ENCODE data around the gene USP13. TPM values are rescaled to one million over a fixed set of nuclear protein-coding genes. Genes with fewer than 3 reads are reported as not detected.

Gene USP13
- total RNA-seq, 6 experiments from 2014 or later = 6.0 to 11.1 (median 6.9) TPM

DNA sequence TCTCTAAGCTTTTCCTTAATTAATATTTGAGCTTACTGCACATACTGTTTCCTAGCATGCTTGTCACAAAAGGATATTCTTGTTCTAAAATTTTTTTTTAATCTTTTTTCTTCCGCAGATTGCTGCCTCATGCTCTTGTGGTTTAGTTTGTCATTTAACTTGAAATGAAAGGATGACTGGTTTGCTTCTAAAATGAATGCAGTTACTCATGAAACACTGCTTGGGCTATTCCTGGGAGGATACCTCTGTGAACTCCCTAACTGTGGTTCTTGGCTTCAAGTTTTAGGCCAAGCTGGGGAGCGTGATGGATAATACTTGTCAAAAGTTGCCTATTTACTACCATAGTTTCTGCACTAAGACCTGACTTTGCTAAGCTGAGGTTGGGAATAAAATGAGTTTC, 64.0 kb downstream of the USP13 start:
- no peak for TF ChIP-seq POLR2A (IDR thresholded peaks at IDR 0.05)
- intact Hi-C loops (cut with DNase I) = no loop called here
- Histone ChIP-seq H3K36me3 (peaks cover 0 to 2% (median 0%) of the 10 kb centered on the region in 4 donors), H3K9me3 (no peaks in the 10 kb centered on the region), H3K4me3 (no peak overlapping the region), H3K27me3 (no peaks in the 10 kb centered on the region), H3K27ac (no peak overlapping the region), H3K4me1 (no peaks in the 10 kb centered on the region)
- 92% methylated on average over 2 of the region's 2 CpGs for WGBS (ENCODE audit: insufficient coverage, low coverage, low lambda C conversion rate, missing lambda C conversion rate)
- ATAC-seq = no peak
- DNase-seq = no peak

- TF ChIP-seq POLR2A (IDR thresholded peaks at IDR 0.05) (no peak), CTCF (IDR thresholded peaks at IDR 0.05) (no peak)
- H3K27ac ChIP-seq = no peak overlapping the region
- no peak overlapping the region for H3K4me3 ChIP-seq
- H3K9me3 ChIP-seq = no peaks in the 10 kb centered on the region
- H3K36me3 ChIP-seq = peaks cover 0 to 2% (median 0%) of the 10 kb centered on the region in 4 donors
- H3K4me1 ChIP-seq = no peaks in the 10 kb centered on the region
- intact Hi-C loops (cut with DNase I) = no loop called here
- ATAC-seq (no peak), DNase-seq (no peak)
- 89% methylated on average over 1 of the region's 1 CpG for WGBS (ENCODE audit: insufficient coverage, low coverage, low lambda C conversion rate, missing lambda C conversion rate)
- no peaks in the 10 kb centered on the region for H3K27me3 ChIP-seq
Measured at GRCh38 chr3:179717219-179717618, 64.4 kb downstream of the USP13 start.

DNA sequence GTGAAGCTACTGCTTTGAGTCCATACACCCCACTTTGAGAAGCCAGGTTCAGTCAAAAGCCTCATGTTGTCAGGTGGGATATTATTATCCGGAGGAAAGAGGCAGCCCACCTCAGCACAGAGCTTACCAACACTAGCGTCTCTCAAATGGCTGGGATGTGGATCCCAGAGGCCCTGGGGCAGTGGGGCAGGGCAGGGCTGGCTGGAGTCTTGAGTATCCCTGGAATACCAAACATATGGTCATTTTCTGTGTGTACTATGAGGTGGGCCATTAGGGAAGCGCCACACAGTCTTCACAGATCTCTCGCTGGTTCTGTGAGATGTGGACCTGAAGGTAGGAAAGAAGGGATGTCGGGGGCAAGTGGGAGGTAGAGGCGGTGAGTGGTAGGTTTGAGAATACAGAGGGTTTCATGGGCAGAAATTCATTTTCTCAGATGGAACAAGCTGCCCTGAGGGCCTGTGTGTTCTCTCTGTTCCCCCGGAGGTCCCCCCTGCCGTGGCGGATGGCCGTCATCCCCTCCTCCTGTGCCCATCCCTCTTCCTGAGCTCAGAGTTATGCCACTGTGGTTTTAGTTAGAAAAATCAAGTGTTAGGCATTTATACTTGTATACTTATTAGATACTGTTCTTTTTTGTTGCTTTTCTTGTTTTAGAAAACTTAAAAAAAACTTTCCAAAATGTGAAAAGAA, 66.4 kb downstream of the USP13 start:
- Histone ChIP-seq H3K4me3 (no peak overlapping the region), H3K27me3 (no peaks in the 10 kb centered on the region), H3K36me3 (peaks cover 0 to 2% (median 0%) of the 10 kb centered on the region in 4 donors), H3K9me3 (no peaks in the 10 kb centered on the region), H3K27ac (no peak overlapping the region), H3K4me1 (no peaks in the 10 kb centered on the region)
- TF ChIP-seq CTCF (IDR thresholded peaks at IDR 0.05) = no peak
- TF ChIP-seq POLR2A (IDR thresholded peaks at IDR 0.05) = no peak
- WGBS (ENCODE audit: insufficient coverage, low coverage, low lambda C conversion rate, missing lambda C conversion rate) = 89% methylated on average over 7 of the region's 10 CpGs
- no peak for ATAC-seq
- no peak for DNase-seq
- intact Hi-C loops (cut with DNase I) = no loop called here

DNA sequence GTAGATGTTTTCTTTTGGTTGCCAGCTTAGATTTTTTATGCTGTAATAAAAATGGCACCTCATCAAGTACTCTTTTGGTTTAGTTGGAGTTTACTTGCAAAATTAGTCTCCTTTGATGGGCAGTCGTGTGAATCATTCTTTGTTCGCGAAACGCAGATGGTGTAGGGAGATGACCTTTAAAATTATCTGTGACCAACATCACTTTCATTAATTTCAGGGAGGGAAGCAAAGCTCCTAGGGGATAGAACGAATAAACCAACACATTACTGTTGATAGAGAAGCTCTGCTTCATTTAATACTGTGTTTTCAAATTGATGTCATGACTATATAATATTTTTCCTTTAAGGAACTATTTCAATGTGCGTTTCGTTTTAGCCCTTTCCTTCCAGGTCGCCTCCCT, 67.4 kb downstream of the USP13 start:
- Histone ChIP-seq H3K27me3 (no peaks in the 10 kb centered on the region), H3K27ac (no peak overlapping the region), H3K36me3 (peaks cover 0 to 2% (median 0%) of the 10 kb centered on the region in 4 donors), H3K4me3 (no peak overlapping the region), H3K9me3 (no peaks in the 10 kb centered on the region), H3K4me1 (no peaks in the 10 kb centered on the region)
- TF ChIP-seq POLR2A (IDR thresholded peaks at IDR 0.05) = no peak
- TF ChIP-seq CTCF (IDR thresholded peaks at IDR 0.05) = no peak
- WGBS (ENCODE audit: insufficient coverage, low coverage, low lambda C conversion rate, missing lambda C conversion rate) = 77% methylated on average over 8 of the region's 8 CpGs
- DNase-seq (no peak), ATAC-seq (no peak)
- intact Hi-C loops (cut with DNase I) = no loop called here

- Histone ChIP-seq H3K27me3 (no peaks in the 10 kb centered on the region), H3K4me3 (no peak overlapping the region), H3K27ac (no peak overlapping the region), H3K9me3 (no peaks in the 10 kb centered on the region), H3K4me1 (no peaks in the 10 kb centered on the region), H3K36me3 (peaks cover 0 to 2% (median 0%) of the 10 kb centered on the region in 4 donors)
- intact Hi-C loops (cut with DNase I) = no loop called here
- DNase-seq = no peak
- no peak for TF ChIP-seq POLR2A (IDR thresholded peaks at IDR 0.05)
- TF ChIP-seq CTCF (IDR thresholded peaks at IDR 0.05) = no peak
- no peak for ATAC-seq
Measured at GRCh38 chr3:179723617-179724016, 70.8 kb downstream of the USP13 start.

All from right lobe of liver (tissue), 6 donors.